HepG2 (cell line): ENCODE data around the gene NAPB. TPM values are rescaled to one million over a fixed set of nuclear protein-coding genes. Genes with fewer than 3 reads are reported as not detected.

ENCODE experiments used
- ARID4A ChIP-seq: sonication (generic); formaldehyde crosslinking; IDR thresholded peaks from 2 replicates; pipeline ENCODE4 v1.5.0; 2020; ENCODE audit warnings: mild to moderate bottlenecking, missing genetic modification reagents, borderline replicate concordance
- ETS1 ChIP-seq: sonication (generic); formaldehyde crosslinking; IDR thresholded peaks from 2 replicates; pipeline ENCODE4 v1.4.0; 2020; ENCODE audit warnings: missing genetic modification reagents
- FOSL1 ChIP-seq: sonication (generic); formaldehyde crosslinking; IDR thresholded peaks from 2 replicates; pipeline ENCODE4 v1.9.0; 2021; ENCODE audit warnings: missing genetic modification reagents, borderline replicate concordance
- FOSL2 ChIP-seq: sonication (generic); formaldehyde crosslinking; IDR thresholded peaks from 2 replicates; pipeline ENCODE4 v1.4.0; 2020; ENCODE audit warnings: missing genetic modification reagents
- GPN1 ChIP-seq: sonication (generic); formaldehyde crosslinking; IDR thresholded peaks from 2 replicates; pipeline ENCODE4 v1.5.1; 2020; ENCODE audit warnings: missing genetic modification reagents, borderline replicate concordance
- HIVEP1 ChIP-seq: sonication (generic); formaldehyde crosslinking; IDR thresholded peaks from 2 replicates; pipeline ENCODE4 v1.4.0; 2020; ENCODE audit warnings: mild to moderate bottlenecking, missing genetic modification reagents
- MTF2 ChIP-seq: sonication (generic); formaldehyde crosslinking; IDR thresholded peaks from 2 replicates; pipeline ENCODE4 v1.5.0; 2020; ENCODE audit warnings: missing genetic modification reagents, borderline replicate concordance
- NBN ChIP-seq: fragments of 450-650 bp; conservative IDR thresholded peaks from 2 replicates; pipeline ENCODE4 v1.6.1; 2017
- NR1H2 ChIP-seq: sonication (generic); formaldehyde crosslinking; IDR thresholded peaks from 2 replicates; pipeline ENCODE4 v1.8.1; 2022; ENCODE audit warnings: low read depth, missing genetic modification reagents, borderline replicate concordance
- PHF21A ChIP-seq: sonication (generic); formaldehyde crosslinking; IDR thresholded peaks from 2 replicates; pipeline ENCODE4 v1.5.0; 2020; ENCODE audit warnings: mild to moderate bottlenecking, missing genetic modification reagents
- PHF5A ChIP-seq: IDR thresholded peaks from one replicate; pipeline ENCODE4 v1.6.1; 2018; ENCODE audit warnings: low read depth, missing genetic modification reagents; ENCODE audit not compliant: unreplicated experiment
- POGZ ChIP-seq: sonication (generic); formaldehyde crosslinking; IDR thresholded peaks from 2 replicates; pipeline ENCODE4 v1.4.0; 2020; ENCODE audit warnings: mild to moderate bottlenecking, missing genetic modification reagents
- PPARG ChIP-seq: conservative IDR thresholded peaks from 2 replicates; pipeline ENCODE4 v1.6.1; 2016; ENCODE audit warnings: missing biosample characterization, missing genetic modification reagents
- PRMT3 ChIP-seq: sonication (generic); formaldehyde crosslinking; IDR thresholded peaks from 2 replicates; pipeline ENCODE4 v1.8.1; 2022; ENCODE audit warnings: low read depth, mild to moderate bottlenecking, moderate library complexity, missing genetic modification reagents, borderline replicate concordance
- RAD21 ChIP-seq: fragments of 450-650 bp; formaldehyde crosslinking; IDR thresholded peaks from 2 replicates; pipeline ENCODE4 v1.5.0; 2020; ENCODE audit warnings: mild to moderate bottlenecking
- REPIN1 ChIP-seq: sonication (generic); formaldehyde crosslinking; IDR thresholded peaks from 2 replicates; pipeline ENCODE4 v1.8.0; 2022; ENCODE audit warnings: missing genetic modification reagents, low read depth, mild to moderate bottlenecking, borderline replicate concordance
- SIX1 ChIP-seq: sonication (generic); formaldehyde crosslinking; IDR thresholded peaks from 2 replicates; pipeline ENCODE4 v1.4.0; 2020; ENCODE audit warnings: missing genetic modification reagents, borderline replicate concordance
- ZKSCAN1 ChIP-seq: fragments of 150-350 bp; IDR thresholded peaks from 2 replicates; pipeline ENCODE4 v1.6.1; 2014; ENCODE audit warnings: low read length
- ZNF703 ChIP-seq: sonication (generic); formaldehyde crosslinking; IDR thresholded peaks from 2 replicates; pipeline ENCODE4 v1.5.1; 2020; ENCODE audit warnings: missing genetic modification reagents, mild to moderate bottlenecking, moderate library complexity, borderline replicate concordance
- ZNF75D ChIP-seq: sonication (generic); formaldehyde crosslinking; IDR thresholded peaks from 2 replicates; pipeline ENCODE4 v1.8.1; 2023; ENCODE audit warnings: missing genetic modification reagents, mild to moderate bottlenecking, borderline replicate concordance
- polyA plus RNA-seq, 8 experiments: library from polyadenylated mRNA; depleted of rRNA in 3 of 8; stranded (reverse) in 7 of 8; unstranded in 1 of 8; fragments of >200 nt; fragmentation: Illumina TruSeq in 4 of 8; extraction: Trizol in 4 of 8; gene quantifications; 2 replicates each; pipeline versions ENCODE4 v1.2.1 to v1.2.3, GENCODE V29; 2011 to 2016; ENCODE audit warnings: low read depth in 4 of 8, missing spikeins in 1 of 8, mixed read lengths in 1 of 8; ENCODE audit not compliant: insufficient read depth in 1 of 8
- total RNA-seq, 5 experiments: library from RNA; depleted of rRNA; stranded (reverse); fragments of >200 nt; fragmentation: Illumina TruSeq; extraction: Trizol; gene quantifications; 2 replicates each; pipeline ENCODE4 v1.2.3, GENCODE V29; 2016; ENCODE audit warnings: low read depth in 1 of 5
- TF ChIP-seq, protein P1 (sequence below): IDR thresholded peaks from 2 replicates; pipeline ENCODE4 v1.6.1; 2012; ENCODE audit warnings: inconsistent platforms

NAPB gene
- total and polyA plus RNA-seq, 2 of the 13 experiments (the other 11 are each of a cell fraction or from before 2014, with no cell fraction given): 15.2 to 16.1 TPM

- TF ChIP-seq FOSL1 (CRISPR knock-in tag): no peak
- peak; percentile 52 for TF ChIP-seq FOSL2 (CRISPR knock-in tag)
- TF ChIP-seq MTF2 (CRISPR knock-in tag): peak; percentile 19; the same call in 1 of the 2 replicates
- no peak for TF ChIP-seq NR1H2 (CRISPR knock-in tag)
- TF ChIP-seq SIX1 (CRISPR knock-in tag): 0 out of 2 replicates have a peak, but pooled peaks have one; percentile 37
- TF ChIP-seq, protein P1, sequence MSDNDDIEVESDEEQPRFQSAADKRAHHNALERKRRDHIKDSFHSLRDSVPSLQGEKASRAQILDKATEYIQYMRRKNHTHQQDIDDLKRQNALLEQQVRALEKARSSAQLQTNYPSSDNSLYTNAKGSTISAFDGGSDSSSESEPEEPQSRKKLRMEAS: peak; percentile 68; the same call in 1 of the 2 replicates
- TF ChIP-seq REPIN1 (CRISPR knock-in tag): peak; percentile 97
- TF ChIP-seq PHF5A: peak; percentile 86
- TF ChIP-seq HIVEP1 (CRISPR knock-in tag): peak; percentile 86; the same call in 1 of the 2 replicates
- peak; percentile 77; the same call in 1 of the 2 replicates for TF ChIP-seq ETS1
- no peak for TF ChIP-seq RAD21
- peak; percentile 51; the same call in 1 of the 2 replicates for TF ChIP-seq ZKSCAN1
- peak; percentile 96 for TF ChIP-seq ARID4A
- TF ChIP-seq ZNF703: no peak
- 0 out of 2 replicates have a peak, but pooled peaks have one; percentile 38 for TF ChIP-seq PRMT3 (CRISPR knock-in tag)
- peak; percentile 74; the same call in 1 of the 2 replicates for TF ChIP-seq PHF21A (CRISPR knock-in tag)
- peak; percentile 74 for TF ChIP-seq POGZ (CRISPR knock-in tag)
- TF ChIP-seq ZNF75D: no peak
- peak; percentile 68; the same call in 1 of the 2 replicates for TF ChIP-seq PPARG (CRISPR knock-in tag)
- no peak for TF ChIP-seq NBN
- peak; percentile 91 for TF ChIP-seq GPN1 (CRISPR knock-in tag)
Observed at GRCh38 chr20:23420943-23421931, at the start of gene NAPB (continued).
